ENCODE results near the gene CLGN.

Gene CLGN

GRCh38 chr4:140373328-140374129 is 53.9 kb downstream of the CLGN start, which contains the start of gene SCOC:
Gene SCOC, plus strand, starts transcription at chr4:140373646. Its CDS starts 5,525 bp downstream, at chr4:140379171.
- peak; percentile 99 for FAIRE-seq
- TF ChIP-seq POLR2A (IDR thresholded peaks at IDR 0.05; ENCODE audit: low read depth, low read length), result peak; percentile 67; the same call in 1 of the 2 replicates
- TF ChIP-seq POLR2AphosphoS5 (IDR thresholded peaks at IDR 0.05; ENCODE audit: low read depth, low read length), result peak; percentile 64
- 0 out of 2 replicates have a peak, but pooled peaks have one; percentile 53 for TF ChIP-seq TAF1 (IDR thresholded peaks at IDR 0.05; ENCODE audit: borderline replicate concordance, low read depth, low read length)
- DNase-seq (ENCODE audit: insufficient read length), result peak; percentile 81

GRCh38 chr4:140372751-140373327 is 54.6 kb downstream of the CLGN start:
- peak; percentile 77 for FAIRE-seq
- DNase-seq (ENCODE audit: insufficient read length), result peak; percentile 31
- TF ChIP-seq POLR2AphosphoS5 (IDR thresholded peaks at IDR 0.05; ENCODE audit: low read depth, low read length), result no peak
- no peak for TF ChIP-seq TAF1 (IDR thresholded peaks at IDR 0.05; ENCODE audit: borderline replicate concordance, low read depth, low read length)
- no peak for TF ChIP-seq POLR2A (IDR thresholded peaks at IDR 0.05; ENCODE audit: low read depth, low read length)

- FAIRE-seq, result no peak
- no peak for DNase-seq (ENCODE audit: insufficient read length)
- no peak for TF ChIP-seq POLR2A (IDR thresholded peaks at IDR 0.05; ENCODE audit: low read depth, low read length)
- no peak for TF ChIP-seq POLR2AphosphoS5 (IDR thresholded peaks at IDR 0.05; ENCODE audit: low read depth, low read length)
- no peak for TF ChIP-seq TAF1 (IDR thresholded peaks at IDR 0.05; ENCODE audit: borderline replicate concordance, low read depth, low read length)
Measured at GRCh38 chr4:140368686-140369085, 58.8 kb downstream of the CLGN start.

GRCh38 chr4:140367738-140368137 is 59.7 kb downstream of the CLGN start:
- FAIRE-seq (no peak), DNase-seq (ENCODE audit: insufficient read length) (no peak)
- TF ChIP-seq POLR2A (IDR thresholded peaks at IDR 0.05; ENCODE audit: low read depth, low read length) (no peak), TAF1 (IDR thresholded peaks at IDR 0.05; ENCODE audit: borderline replicate concordance, low read depth, low read length) (no peak), POLR2AphosphoS5 (IDR thresholded peaks at IDR 0.05; ENCODE audit: low read depth, low read length) (no peak)

GRCh38 chr4:140363558-140363957 is 63.9 kb downstream of the CLGN start:
- DNase-seq (ENCODE audit: insufficient read length) (no peak), FAIRE-seq (no peak)
- no peak for TF ChIP-seq POLR2A (IDR thresholded peaks at IDR 0.05; ENCODE audit: low read depth, low read length)
- no peak for TF ChIP-seq POLR2AphosphoS5 (IDR thresholded peaks at IDR 0.05; ENCODE audit: low read depth, low read length)
- TF ChIP-seq TAF1 (IDR thresholded peaks at IDR 0.05; ENCODE audit: borderline replicate concordance, low read depth, low read length), result no peak

GRCh38 chr4:140363051-140363450 is 64.4 kb downstream of the CLGN start:
- TF ChIP-seq POLR2AphosphoS5 (IDR thresholded peaks at IDR 0.05; ENCODE audit: low read depth, low read length) (no peak), POLR2A (IDR thresholded peaks at IDR 0.05; ENCODE audit: low read depth, low read length) (no peak), TAF1 (IDR thresholded peaks at IDR 0.05; ENCODE audit: borderline replicate concordance, low read depth, low read length) (no peak)
- FAIRE-seq (no peak), DNase-seq (ENCODE audit: insufficient read length) (no peak)

- DNase-seq (ENCODE audit: insufficient read length) (no peak), FAIRE-seq (no peak)
- TF ChIP-seq TAF1 (IDR thresholded peaks at IDR 0.05; ENCODE audit: borderline replicate concordance, low read depth, low read length) (no peak), POLR2AphosphoS5 (IDR thresholded peaks at IDR 0.05; ENCODE audit: low read depth, low read length) (no peak), POLR2A (IDR thresholded peaks at IDR 0.05; ENCODE audit: low read depth, low read length) (no peak)
Measured at GRCh38 chr4:140361099-140361498, 66.3 kb downstream of the CLGN start.

GRCh38 chr4:140359562-140360427 is 67.7 kb downstream of the CLGN start:
- TF ChIP-seq POLR2A (IDR thresholded peaks at IDR 0.05; ENCODE audit: low read depth, low read length) (no peak), TAF1 (IDR thresholded peaks at IDR 0.05; ENCODE audit: borderline replicate concordance, low read depth, low read length) (no peak), POLR2AphosphoS5 (IDR thresholded peaks at IDR 0.05; ENCODE audit: low read depth, low read length) (no peak)
- DNase-seq (ENCODE audit: insufficient read length) (no peak), FAIRE-seq (peak; percentile 83)

- DNase-seq (ENCODE audit: insufficient read length) (no peak), FAIRE-seq (no peak)
- TF ChIP-seq POLR2A (IDR thresholded peaks at IDR 0.05; ENCODE audit: low read depth, low read length) (no peak), TAF1 (IDR thresholded peaks at IDR 0.05; ENCODE audit: borderline replicate concordance, low read depth, low read length) (no peak), POLR2AphosphoS5 (IDR thresholded peaks at IDR 0.05; ENCODE audit: low read depth, low read length) (no peak)
Measured at GRCh38 chr4:140358281-140358680, 69.2 kb downstream of the CLGN start.

- TF ChIP-seq POLR2AphosphoS5 (IDR thresholded peaks at IDR 0.05; ENCODE audit: low read depth, low read length) (no peak), POLR2A (IDR thresholded peaks at IDR 0.05; ENCODE audit: low read depth, low read length) (no peak), TAF1 (IDR thresholded peaks at IDR 0.05; ENCODE audit: borderline replicate concordance, low read depth, low read length) (no peak)
Measured at GRCh38 chr4:140357868-140358267, 69.6 kb downstream of the CLGN start.

GRCh38 chr4:140355288-140355687 is 72.2 kb downstream of the CLGN start:
- DNase-seq (ENCODE audit: insufficient read length) (no peak), FAIRE-seq (no peak)
- TF ChIP-seq POLR2AphosphoS5 (IDR thresholded peaks at IDR 0.05; ENCODE audit: low read depth, low read length) (no peak), TAF1 (IDR thresholded peaks at IDR 0.05; ENCODE audit: borderline replicate concordance, low read depth, low read length) (no peak), POLR2A (IDR thresholded peaks at IDR 0.05; ENCODE audit: low read depth, low read length) (no peak)

More at GRCh38 chr4:140357868-140358267, 69.6 kb downstream of the CLGN start:
- FAIRE-seq, result no peak
- DNase-seq (ENCODE audit: insufficient read length), result no peak
